Measurements from ENCODE around the gene MRAS. TPM values are rescaled to one million over a fixed set of nuclear protein-coding genes. Genes with fewer than 3 reads are reported as not detected.

Gene MRAS
- total RNA-seq, 6 donors from 2014 or later = 15.7 to 56.0 (median 34.8) TPM

- Histone ChIP-seq H3K27ac (peak overlapping the region in 3 of 4 donors; percentile 16 to 44 (median 28)), H3K4me1 (peaks cover 10 to 36% (median 20%) of the 10 kb centered on the region in 4 donors), H3K9me3 (no peaks in the 10 kb centered on the region), H3K4me3 (no peak overlapping the region), H3K36me3 (no peaks in the 10 kb centered on the region), H3K27me3 (no peaks in the 10 kb centered on the region)
- TF ChIP-seq POLR2A (IDR thresholded peaks at IDR 0.05) (no peak), POLR2AphosphoS5 (IDR thresholded peaks at IDR 0.05) (no peak), EP300 (IDR thresholded peaks at IDR 0.05) (no peak), CTCF (IDR thresholded peaks at IDR 0.05) (no peak)
- WGBS, 2 donors = 79 to 89% methylated on average over 5 to 7 of the region's 7 CpGs
- DNase-seq = no peak
- peak in 1 of 2 donors; percentile 17 for ATAC-seq (ENCODE audit: low FRiP score in 2 of 2)
These were observed 19.0 kb downstream of the MRAS start for GRCh38 chr3:138367326-138367850.

- ATAC-seq (ENCODE audit: low FRiP score in 2 of 2) (peak in 1 of 2 donors; percentile 84), DNase-seq (peak in 1 of 2 donors; percentile 85)
- H3K36me3 ChIP-seq = no peaks in the 10 kb centered on the region
- H3K4me1 ChIP-seq = peaks cover 10 to 36% (median 20%) of the 10 kb centered on the region in 4 donors
- no peaks in the 10 kb centered on the region for H3K27me3 ChIP-seq
- no peak overlapping the region for H3K4me3 ChIP-seq
- H3K27ac ChIP-seq = peak overlapping the region in 3 of 4 donors; percentile 16 to 44 (median 28)
- H3K9me3 ChIP-seq = no peaks in the 10 kb centered on the region
- 53 to 66% methylated on average over 5 of the region's 5 CpGs for WGBS, 2 donors
- TF ChIP-seq EP300 (IDR thresholded peaks at IDR 0.05) = no peak
- TF ChIP-seq CTCF (IDR thresholded peaks at IDR 0.05) = no peak
- no peak for TF ChIP-seq POLR2AphosphoS5 (IDR thresholded peaks at IDR 0.05)
- TF ChIP-seq POLR2A (IDR thresholded peaks at IDR 0.05) = no peak
These were observed 19.5 kb downstream of the MRAS start for GRCh38 chr3:138367911-138368310.

DNA sequence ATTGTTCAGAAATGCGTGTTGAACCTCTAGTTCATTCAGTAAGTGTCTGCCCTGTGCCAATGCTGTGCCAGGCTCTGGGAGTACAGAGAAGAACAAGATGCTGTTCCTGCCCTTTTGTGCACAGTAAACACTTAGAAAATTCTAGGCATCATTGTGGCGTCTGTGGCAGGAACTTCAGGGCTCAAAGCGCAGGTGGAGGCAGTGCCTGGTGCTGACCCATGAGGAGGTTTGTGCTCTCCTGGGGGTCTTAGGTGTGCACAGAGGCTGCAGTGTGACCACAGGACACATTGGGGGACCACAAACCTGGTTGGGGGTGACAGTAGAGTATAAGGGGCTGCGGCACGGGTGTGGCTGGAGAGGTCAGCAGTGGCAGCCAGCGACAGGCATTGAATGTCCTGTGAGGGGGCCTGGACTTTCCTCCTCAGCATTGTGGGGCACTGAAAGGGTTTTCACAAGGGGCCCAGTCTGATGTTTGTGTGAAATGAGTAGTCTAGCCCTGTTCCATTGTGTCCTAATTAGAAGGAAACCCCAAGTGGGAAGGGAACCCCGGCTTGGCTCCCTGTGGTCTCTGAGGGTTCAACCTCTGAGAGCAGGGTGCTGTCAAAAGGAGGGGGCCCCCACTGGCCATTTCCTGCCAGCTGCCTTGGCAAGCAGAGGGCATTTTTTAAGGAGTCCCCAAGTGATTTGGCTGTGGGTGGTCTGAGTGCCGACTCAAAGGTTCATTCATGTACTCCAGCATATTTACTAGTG lies 20.9 kb downstream of the MRAS start:
- no peak for DNase-seq
- peak overlapping the region in 1 of 4 donors; percentile 45 for H3K27ac ChIP-seq
- H3K36me3 ChIP-seq = no peaks in the 10 kb centered on the region

DNA sequence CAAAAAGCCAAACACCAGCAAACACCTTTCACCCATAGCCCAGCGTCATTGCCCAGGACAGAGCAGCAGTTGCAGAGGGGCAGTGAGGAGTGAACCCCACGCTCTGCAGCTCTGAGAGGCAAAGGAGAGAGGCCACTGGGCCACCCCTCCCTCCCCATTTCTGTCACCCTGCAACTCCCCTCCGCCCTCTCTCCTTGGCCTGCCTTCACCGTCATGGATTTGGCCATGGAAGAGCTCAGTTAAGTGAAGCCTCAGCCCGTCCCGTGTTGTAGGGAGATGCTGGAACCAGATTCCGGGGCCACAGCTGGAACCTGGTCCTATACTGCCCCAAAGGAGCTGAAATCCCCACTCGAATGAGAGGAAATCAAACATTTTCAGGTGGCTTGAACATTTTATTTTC lies 21.9 kb downstream of the MRAS start:
- no peaks in the 10 kb centered on the region for H3K9me3 ChIP-seq
- H3K4me1 ChIP-seq = peaks cover 10 to 28% (median 18%) of the 10 kb centered on the region in 4 donors
- H3K27me3 ChIP-seq = no peaks in the 10 kb centered on the region
- DNase-seq (no peak), ATAC-seq (ENCODE audit: low FRiP score in 2 of 2) (no peak)
- no peaks in the 10 kb centered on the region for H3K36me3 ChIP-seq
- H3K27ac ChIP-seq = peak overlapping the region in 1 of 4 donors; percentile 21
- WGBS, 2 donors = 81 to 96% methylated on average over 8 of the region's 8 CpGs
- H3K4me3 ChIP-seq = no peak overlapping the region
- TF ChIP-seq EP300 (IDR thresholded peaks at IDR 0.05) = no peak
- TF ChIP-seq CTCF (IDR thresholded peaks at IDR 0.05) = no peak
- TF ChIP-seq POLR2A (IDR thresholded peaks at IDR 0.05) = no peak
- no peak for TF ChIP-seq POLR2AphosphoS5 (IDR thresholded peaks at IDR 0.05)

More for the DNA sequence above, 20.9 kb downstream of the MRAS start:
- peaks cover 10 to 36% (median 17%) of the 10 kb centered on the region in 4 donors for H3K4me1 ChIP-seq
- H3K4me3 ChIP-seq = no peak overlapping the region
- no peak for ATAC-seq (ENCODE audit: low FRiP score in 2 of 2)
- H3K27me3 ChIP-seq = no peaks in the 10 kb centered on the region
- TF ChIP-seq CTCF (IDR thresholded peaks at IDR 0.05) (no peak), POLR2AphosphoS5 (IDR thresholded peaks at IDR 0.05) (no peak), EP300 (IDR thresholded peaks at IDR 0.05) (no peak), POLR2A (IDR thresholded peaks at IDR 0.05) (no peak)
- no peaks in the 10 kb centered on the region for H3K9me3 ChIP-seq
- WGBS, 2 donors = 64 to 69% methylated on average over 7 to 8 of the region's 8 CpGs

All from upper lobe of left lung (tissue), 6 donors.